ENCODE measurements around the gene SMARCA5. TPM values are rescaled to one million over a fixed set of nuclear protein-coding genes. Genes with fewer than 3 reads are reported as not detected.
A peak's percentile ranks its signal among the peaks of the same experiment; 100 is the strongest.

The SMARCA5 gene
- total and polyA plus RNA-seq, 10 of the 15 experiments (the other 5 are each of a cell fraction or from before 2014, with no cell fraction given), result 21.7 to 69.6 (median 37.4) TPM

DNA sequence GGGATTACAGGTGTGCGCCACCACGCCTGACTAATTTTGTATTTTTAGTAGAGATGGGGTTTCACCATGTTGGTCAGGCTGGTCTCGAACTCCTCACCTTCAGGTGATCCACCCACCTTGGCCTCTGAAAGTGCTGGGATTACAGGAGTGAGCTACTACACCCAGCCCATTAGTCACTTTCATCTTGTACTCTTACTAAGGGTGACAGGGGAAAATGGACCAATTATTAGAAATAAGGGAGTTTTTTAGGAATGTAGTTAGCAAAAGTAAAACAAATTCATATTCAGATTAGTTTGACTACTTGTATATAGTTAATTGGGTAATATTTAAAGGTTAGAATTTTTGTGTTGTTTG, 26.1 kb downstream of the SMARCA5 start:
- Histone ChIP-seq H3K9me3 (replicated peaks; ENCODE audit: control insufficient read depth, insufficient read depth, low read length) (peaks cover 2% of the 10 kb centered on the region; the same call in 2 of the 3 replicates), H3K9ac (ENCODE audit: control insufficient read depth, insufficient read depth, low read length) (no peak overlapping the region), H3K27me3 (replicated peaks in 1 of 2; ENCODE audit: control insufficient read depth in 2 of 2, insufficient read depth in 2 of 2, low read length in 1 of 2) (no peaks in the 10 kb centered on the region), H3K4me2 (ENCODE audit: control insufficient read depth, insufficient read depth) (no peak overlapping the region), H4K20me1 (ENCODE audit: control insufficient read depth, insufficient read depth) (no peaks in the 10 kb centered on the region), H3K4me1 (ENCODE audit: control insufficient read depth, insufficient read depth, low read length) (peaks cover 3% of the 10 kb centered on the region; the same call in 1 of the 2 replicates), H3K4me3 (no peak overlapping the region), H2AFZ (ENCODE audit: control insufficient read depth, low read depth, low read length) (no peak overlapping the region), H3K36me3 (ENCODE audit: control insufficient read depth in 2 of 2, insufficient read depth in 2 of 2, low read length in 1 of 2) (peaks cover 4 to 35% of the 10 kb centered on the region in 2 experiments), H3K27ac (ENCODE audit: control insufficient read depth, insufficient read depth) (no peak overlapping the region), H3K79me2 (ENCODE audit: control insufficient read depth, insufficient read depth, low read length) (no peaks in the 10 kb centered on the region)
- no peak for DNase-seq (ENCODE audit: low read depth, low spot score)
- BruUV-seq (replicated peaks), result no TSS peak
- no peak for ATAC-seq
- in situ Hi-C loops (cut with MboI), result loop anchor here (25.0 kb wide), 1 partner anchor 1573 kb away; no protein-coding TSS in a partner anchor
- 78% methylated on average over 3 of the region's 3 CpGs for WGBS (ENCODE audit: insufficient coverage, insufficient replicate concordance, low lambda C conversion rate, missing lambda C conversion rate)
- SMC1A ChIA-PET (ENCODE audit: uncharacterized antibody, unreplicated experiment), result no interaction called here
- POLR2A ChIA-PET, result no interaction called here
- FAIRE-seq, result no peak
- intact Hi-C loops (cut with micrococcal nuclease; ENCODE audit: unreplicated experiment), result no loop called here
- RAD21 ChIA-PET (ENCODE audit: unreplicated experiment), result no interaction called here
- TF ChIP-seq SMARCA5 (IDR thresholded peaks at IDR 0.05) (0 out of 2 replicates have a peak, but pooled peaks have one; percentile 23), TCF7 (IDR thresholded peaks at IDR 0.05; ENCODE audit: borderline replicate concordance) (no peak)
- CTCF ChIA-PET, result interaction anchor here (0.7 kb wide), 1 partner anchor 163 kb away, joined by 3 read pairs; no protein-coding TSS in a partner anchor

GRCh38 chr4:143549928-143550327, 36.4 kb downstream of the SMARCA5 start:
- Histone ChIP-seq H3K79me2 (ENCODE audit: control insufficient read depth, insufficient read depth, low read length) (no peaks in the 10 kb centered on the region), H3K9ac (ENCODE audit: control insufficient read depth, insufficient read depth, low read length) (no peak overlapping the region), H4K20me1 (ENCODE audit: control insufficient read depth, insufficient read depth) (no peaks in the 10 kb centered on the region), H3K27me3 (replicated peaks in 1 of 2; ENCODE audit: control insufficient read depth in 2 of 2, insufficient read depth in 2 of 2, low read length in 1 of 2) (no peaks in the 10 kb centered on the region), H3K4me3 (no peak overlapping the region), H3K27ac (ENCODE audit: control insufficient read depth, insufficient read depth) (no peak overlapping the region), H3K36me3 (ENCODE audit: control insufficient read depth in 2 of 2, insufficient read depth in 2 of 2, low read length in 1 of 2) (peaks cover 0 to 29% of the 10 kb centered on the region in 2 experiments; a peak in 2 of 4 replicates), H3K4me1 (ENCODE audit: control insufficient read depth, insufficient read depth, low read length) (peaks cover 5% of the 10 kb centered on the region), H2AFZ (ENCODE audit: control insufficient read depth, low read depth, low read length) (no peak overlapping the region), H3K9me3 (replicated peaks; ENCODE audit: control insufficient read depth, insufficient read depth, low read length) (no peaks in the 10 kb centered on the region), H3K4me2 (ENCODE audit: control insufficient read depth, insufficient read depth) (no peak overlapping the region)
- no peak for FAIRE-seq
- intact Hi-C loops (cut with micrococcal nuclease; ENCODE audit: unreplicated experiment), result loop anchor here (10.0 kb wide), 1 partner anchor 595 kb away; the partner anchor contains the start of gene GYPA
- in situ Hi-C loops (cut with MboI), result loop anchor here (25.0 kb wide), 2 partner anchors 362 to 1562 kb away; partner anchors contain the start of gene GYPE
- 50% methylated on average over 2 of the region's 2 CpGs for WGBS (ENCODE audit: insufficient coverage, insufficient replicate concordance, low lambda C conversion rate, missing lambda C conversion rate)
- POLR2A ChIA-PET, result no interaction called here
- ATAC-seq, result no peak
- SMC1A ChIA-PET (ENCODE audit: uncharacterized antibody, unreplicated experiment), result interaction anchor here (1.4 kb wide), 1 partner anchor 21 kb away, joined by 3 read pairs; no protein-coding TSS in a partner anchor
- no TSS peak for BruUV-seq (replicated peaks)
- CTCF ChIA-PET, result no interaction called here
- no peak for DNase-seq (ENCODE audit: low read depth, low spot score)
- RAD21 ChIA-PET (ENCODE audit: unreplicated experiment), result no interaction called here
- TF ChIP-seq, protein P1, sequence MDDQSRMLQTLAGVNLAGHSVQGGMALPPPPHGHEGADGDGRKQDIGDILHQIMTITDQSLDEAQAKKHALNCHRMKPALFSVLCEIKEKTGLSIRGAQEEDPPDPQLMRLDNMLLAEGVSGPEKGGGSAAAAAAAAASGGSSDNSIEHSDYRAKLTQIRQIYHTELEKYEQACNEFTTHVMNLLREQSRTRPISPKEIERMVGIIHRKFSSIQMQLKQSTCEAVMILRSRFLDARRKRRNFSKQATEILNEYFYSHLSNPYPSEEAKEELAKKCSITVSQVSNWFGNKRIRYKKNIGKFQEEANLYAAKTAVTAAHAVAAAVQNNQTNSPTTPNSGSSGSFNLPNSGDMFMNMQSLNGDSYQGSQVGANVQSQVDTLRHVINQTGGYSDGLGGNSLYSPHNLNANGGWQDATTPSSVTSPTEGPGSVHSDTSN (IDR thresholded peaks at IDR 0.05; ENCODE audit: insufficient replicate concordance, low read depth, low read length), result no peak
- no peak for TF ChIP-seq MLLT1 (IDR thresholded peaks at IDR 0.05)
- TF ChIP-seq NR2F1 (conservative IDR thresholded peaks at IDR 0.05), result no peak
- TF ChIP-seq SIN3A (IDR thresholded peaks at IDR 0.05; ENCODE audit: low read depth, low read length), result no peak
- no peak for TF ChIP-seq SMC3 (IDR thresholded peaks at IDR 0.05; ENCODE audit: borderline replicate concordance, low read length)
- TF ChIP-seq TCF7 (IDR thresholded peaks at IDR 0.05; ENCODE audit: borderline replicate concordance), result no peak
- TF ChIP-seq NR2C1 (IDR thresholded peaks at IDR 0.05), result no peak
- TF ChIP-seq CBFB (IDR thresholded peaks at IDR 0.05; ENCODE audit: low read depth), result no peak
- TF ChIP-seq ATF3 (IDR thresholded peaks at IDR 0.05; ENCODE audit: borderline replicate concordance, extremely low read depth, low read depth, low read length), result no peak
- no peak for TF ChIP-seq RELB (IDR thresholded peaks at IDR 0.05; ENCODE audit: low read depth)
- no peak for TF ChIP-seq WRNIP1 (IDR thresholded peaks at IDR 0.05; ENCODE audit: borderline replicate concordance, low read depth, low read length)
- TF ChIP-seq ZZZ3 (IDR thresholded peaks at IDR 0.05; ENCODE audit: control insufficient read depth, insufficient read length, low read depth), result no peak
